Transverse colon (tissue), 4 donors: Measurements from ENCODE around the gene GABBR2. TPM values are rescaled to one million over a fixed set of nuclear protein-coding genes. Genes with fewer than 3 reads are reported as not detected.
"Not testable (repeated sequence)": the region's sequence is repeated elsewhere in the genome, so short reads cannot be mapped to it uniquely, and the experiment has no call there.

ENCODE experiments used
- DNase-seq: peaks from one replicate; pipeline ENCODE4 v3.0.0-alpha.2; 2019
- H3K27ac ChIP-seq, 4 donors: fragments of 200-600 bp; sonication (generic); 2 replicates each; pipeline ENCODE4 v1.5.1; 2016 to 2018; ENCODE audit warnings: inconsistent platforms in 4 of 4
- H3K27me3 ChIP-seq: fragments of 200-600 bp; sonication (generic); 2 replicates; pipeline ENCODE4 v1.5.1; 2017; ENCODE audit warnings: inconsistent platforms
- H3K36me3 ChIP-seq, 4 donors: fragments of 200-600 bp; sonication (generic); 2 replicates each; pipeline ENCODE4 v1.5.1; 2017 to 2019; ENCODE audit warnings: inconsistent platforms in 4 of 4
- H3K4me1 ChIP-seq, 4 donors: fragments of 200-600 bp; sonication (generic); 2 replicates each; pipeline ENCODE4 v1.5.1; 2017 to 2020; ENCODE audit warnings: inconsistent platforms in 4 of 4
- H3K4me3 ChIP-seq, 4 donors: fragments of 200-600 bp; sonication (generic); 1 replicate in 1 of 4; 2 replicates in 3 of 4; pipeline versions ENCODE4 v1.5.1 to v1.6.1; 2017 to 2019; ENCODE audit warnings: inconsistent platforms in 4 of 4
- H3K9me3 ChIP-seq, 2 donors: fragments of 200-600 bp; sonication (generic); 2 replicates each; pipeline ENCODE4 v1.5.1; 2017 to 2019; ENCODE audit warnings: inconsistent platforms in 2 of 2
- EP300 ChIP-seq: sonication (generic); formaldehyde crosslinking; IDR thresholded peaks from one replicate; pipeline ENCODE4 v1.6.1; 2017; ENCODE audit warnings: antibody characterized with exemption, low read depth
- POLR2A ChIP-seq: fragments of 450-650 bp; IDR thresholded peaks from one replicate; pipeline ENCODE4 v1.6.1; 2016; ENCODE audit warnings: antibody characterized with exemption, mild to moderate bottlenecking, moderate library complexity
- POLR2AphosphoS5 ChIP-seq, 3 donors: sonication (generic); formaldehyde crosslinking; IDR thresholded peaks; one replicate each; pipeline ENCODE4 v1.6.1; 2016; ENCODE audit warnings: antibody characterized with exemption in 3 of 3
- WGBS, 2 donors: methylation state at CpG; one replicate each; pipeline ENCODE4 v1.1.5; 2018; ENCODE audit warnings: low coverage in 1 of 2; 5-methylcytosine and 5-hydroxymethylcytosine counted together
- in situ Hi-C, 4 donors: fragments of 200-750 bp; cut with MboI; loops; one replicate each; pipeline versions ENCODE4 v1.15.0 to v1.15.1; 2017; ENCODE audit warnings: low sequenced_read_pairs in 3 of 4, low pct_ligation_motif_present in 1 of 4, low pct_unique_long_range_greater_than_20kb in 1 of 4
- intact Hi-C: fragments of 100-400 bp; cut with DNase I; formaldehyde crosslinking; loops from one replicate; pipeline ENCODE4 v1.15.1; 2023; ENCODE audit warnings: low total_unique reads
- total RNA-seq, 4 donors: library from RNA; depleted of rRNA; stranded (reverse); fragments of >200 nt; gene quantifications; one replicate each; pipeline ENCODE4 v1.1.0, GENCODE V29; 2016
- TF ChIP-seq, protein P1 (sequence below), 5 experiments: fragments of 200-600 bp in 3 of 5; fragments of 450-650 bp in 2 of 5; sonication (generic) in 3 of 5; IDR thresholded peaks; 1 replicate in 2 of 5; 2 replicates in 3 of 5; pipeline ENCODE4 v1.5.1; 2016 to 2017; ENCODE audit warnings: antibody characterized with exemption in 5 of 5, inconsistent platforms in 3 of 5, mild to moderate bottlenecking in 2 of 5, moderate library complexity in 1 of 5

The GABBR2 gene
- total RNA-seq, 4 donors from 2014 or later: not detected

DNA sequence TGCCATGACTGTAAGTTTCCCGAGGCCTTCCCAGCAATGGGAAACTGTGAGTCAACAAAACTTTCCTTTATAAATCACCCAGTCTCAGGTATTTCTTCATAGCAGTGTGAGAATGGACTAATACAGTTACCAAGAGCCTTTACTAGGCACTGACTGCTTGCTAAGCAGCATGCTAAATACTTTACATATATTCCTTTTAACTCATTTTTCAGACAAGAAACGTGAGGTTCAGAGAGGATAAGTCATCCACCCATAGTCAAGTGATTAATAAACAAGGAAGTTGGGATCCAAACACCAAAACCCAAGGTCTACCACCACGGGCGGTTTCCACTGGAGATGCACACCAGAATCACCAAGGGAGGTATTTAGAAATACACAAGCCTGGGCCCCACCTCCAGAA, 50.8 kb downstream of the GABBR2 start:
- no peaks in the 10 kb centered on the region for H3K4me1 ChIP-seq
- DNase-seq: no peak
- no peak for TF ChIP-seq POLR2AphosphoS5 (IDR thresholded peaks at IDR 0.05)
- TF ChIP-seq EP300: no peak
- TF ChIP-seq POLR2A: no peak
- TF ChIP-seq, protein P1, sequence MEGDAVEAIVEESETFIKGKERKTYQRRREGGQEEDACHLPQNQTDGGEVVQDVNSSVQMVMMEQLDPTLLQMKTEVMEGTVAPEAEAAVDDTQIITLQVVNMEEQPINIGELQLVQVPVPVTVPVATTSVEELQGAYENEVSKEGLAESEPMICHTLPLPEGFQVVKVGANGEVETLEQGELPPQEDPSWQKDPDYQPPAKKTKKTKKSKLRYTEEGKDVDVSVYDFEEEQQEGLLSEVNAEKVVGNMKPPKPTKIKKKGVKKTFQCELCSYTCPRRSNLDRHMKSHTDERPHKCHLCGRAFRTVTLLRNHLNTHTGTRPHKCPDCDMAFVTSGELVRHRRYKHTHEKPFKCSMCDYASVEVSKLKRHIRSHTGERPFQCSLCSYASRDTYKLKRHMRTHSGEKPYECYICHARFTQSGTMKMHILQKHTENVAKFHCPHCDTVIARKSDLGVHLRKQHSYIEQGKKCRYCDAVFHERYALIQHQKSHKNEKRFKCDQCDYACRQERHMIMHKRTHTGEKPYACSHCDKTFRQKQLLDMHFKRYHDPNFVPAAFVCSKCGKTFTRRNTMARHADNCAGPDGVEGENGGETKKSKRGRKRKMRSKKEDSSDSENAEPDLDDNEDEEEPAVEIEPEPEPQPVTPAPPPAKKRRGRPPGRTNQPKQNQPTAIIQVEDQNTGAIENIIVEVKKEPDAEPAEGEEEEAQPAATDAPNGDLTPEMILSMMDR (IDR thresholded peaks at IDR 0.05): no peak
- no peaks in the 10 kb centered on the region for H3K27me3 ChIP-seq
- no peak overlapping the region for H3K4me3 ChIP-seq
- no peak overlapping the region for H3K27ac ChIP-seq
- in situ Hi-C loops (no loop called here), intact Hi-C loops (no loop called here)
- no peaks in the 10 kb centered on the region for H3K9me3 ChIP-seq
- no peaks in the 10 kb centered on the region for H3K36me3 ChIP-seq
- WGBS, 2 donors: 40 to 71% methylated on average over 1 to 4 of the region's 4 CpGs

DNA sequence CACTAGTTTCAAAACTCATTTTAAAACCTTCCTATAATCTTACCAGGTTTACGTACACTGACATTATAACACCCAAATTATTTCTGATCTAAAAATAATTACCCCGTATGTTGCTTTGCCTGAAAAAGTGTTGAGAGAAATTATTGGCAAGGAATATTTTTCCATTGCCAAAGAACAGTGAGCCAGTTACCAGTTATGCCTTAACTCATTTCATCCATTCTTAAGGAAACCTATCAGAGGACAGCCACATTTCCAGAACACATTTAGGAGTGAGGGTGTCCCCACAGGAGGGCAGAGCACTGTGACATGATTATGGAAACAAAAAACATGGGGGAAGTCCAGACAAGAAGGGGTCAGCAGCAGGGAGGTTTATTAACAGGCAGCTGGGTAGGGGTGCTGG, 52.2 kb downstream of the GABBR2 start:
- intact Hi-C loops: no loop called here
- H3K27me3 ChIP-seq: no peaks in the 10 kb centered on the region
- no peak overlapping the region for H3K27ac ChIP-seq
- H3K36me3 ChIP-seq: no peaks in the 10 kb centered on the region
- in situ Hi-C loops: no loop called here
- TF ChIP-seq EP300: no peak
- no peak for TF ChIP-seq POLR2AphosphoS5 (IDR thresholded peaks at IDR 0.05)
- TF ChIP-seq, protein P1 (IDR thresholded peaks at IDR 0.05): no peak
- no peak for TF ChIP-seq POLR2A
- DNase-seq: no peak
- H3K9me3 ChIP-seq: no peaks in the 10 kb centered on the region
- H3K4me1 ChIP-seq: no peaks in the 10 kb centered on the region
- H3K4me3 ChIP-seq: no peak overlapping the region
- WGBS, 2 donors: 68 to 77% methylated on average over 2 of the region's 2 CpGs

DNA sequence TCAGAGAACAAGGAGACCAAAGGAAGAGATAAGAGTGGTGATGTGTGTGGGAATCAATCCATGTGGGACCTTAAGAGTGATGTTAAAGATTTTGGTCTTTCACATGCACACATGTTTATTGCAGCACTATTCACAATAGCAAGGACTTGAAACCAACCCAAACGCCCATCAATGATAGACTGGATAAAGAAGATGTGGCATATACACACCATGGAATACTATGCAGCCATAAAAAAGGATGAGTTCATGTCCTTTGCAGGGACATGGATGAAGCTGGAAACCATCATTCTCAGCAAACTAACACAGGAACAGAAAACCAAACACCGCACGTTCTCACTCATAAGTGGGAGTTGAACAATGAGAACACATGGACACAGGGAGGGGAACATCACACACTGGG, 53.3 kb downstream of the GABBR2 start:
- H3K9me3 ChIP-seq, DNase-seq, H3K4me1 ChIP-seq, H3K4me3 ChIP-seq, intact Hi-C loops, H3K36me3 ChIP-seq, H3K27me3 ChIP-seq, H3K27ac ChIP-seq, in situ Hi-C loops: not testable (repeated sequence)
- WGBS, 2 donors: 82% methylated on average over 3 of the region's 3 CpGs; no CpG with 5 or more reads in 1 of the 2 donors

DNA sequence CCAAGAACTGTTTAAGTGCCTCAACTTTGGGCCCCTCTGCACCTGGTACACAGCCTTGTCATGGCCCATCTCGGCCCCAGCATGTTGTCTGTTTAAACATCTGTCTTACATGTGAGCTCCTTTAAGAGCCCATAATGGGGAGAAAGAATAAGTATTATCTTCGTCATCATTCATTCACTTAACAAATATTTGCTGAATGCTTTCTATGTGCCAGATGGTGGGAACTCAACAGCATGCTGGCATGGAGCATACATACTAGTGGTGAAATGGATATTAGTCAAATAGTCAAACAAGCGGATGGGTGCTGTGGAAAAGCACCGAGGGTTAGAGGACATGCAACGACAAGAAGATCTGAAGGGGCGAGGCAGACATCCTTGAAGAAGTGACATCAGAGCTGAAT, 54.5 kb downstream of the GABBR2 start:
- Histone ChIP-seq H3K27me3 (peaks cover 2% of the 10 kb centered on the region), H3K9me3 (no peaks in the 10 kb centered on the region), H3K4me3 (no peak overlapping the region), H3K4me1 (no peaks in the 10 kb centered on the region), H3K27ac (no peak overlapping the region), H3K36me3 (no peaks in the 10 kb centered on the region)
- DNase-seq: no peak
- intact Hi-C loops (no loop called here), in situ Hi-C loops (no loop called here)
- WGBS, 2 donors: 83 to 91% methylated on average over 4 to 6 of the region's 6 CpGs
- no peak for TF ChIP-seq POLR2A
- no peak for TF ChIP-seq EP300

DNA sequence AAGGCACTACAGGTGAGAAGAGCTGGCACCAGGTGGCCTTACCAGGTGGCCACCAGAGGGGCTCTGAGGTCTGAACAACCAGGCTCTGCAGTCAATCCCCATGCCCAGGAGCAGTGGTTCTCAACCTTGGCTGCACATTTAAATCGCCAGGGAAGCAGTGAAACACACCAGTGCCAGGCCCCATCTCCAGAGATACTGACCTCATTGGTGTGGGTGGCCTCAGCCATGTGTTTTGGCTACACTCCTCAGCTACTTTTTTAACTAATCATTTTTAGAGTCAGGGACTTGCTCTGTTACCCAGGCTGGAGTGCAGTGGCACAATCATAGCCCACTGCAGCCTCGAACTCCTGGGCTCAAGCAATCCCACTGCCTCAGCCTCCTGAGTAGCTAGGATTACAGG, 56.0 kb downstream of the GABBR2 start:
- Histone ChIP-seq H3K4me1 (no peaks in the 10 kb centered on the region), H3K27ac (no peak overlapping the region), H3K4me3 (no peak overlapping the region), H3K9me3 (no peaks in the 10 kb centered on the region), H3K27me3 (peaks cover 2% of the 10 kb centered on the region), H3K36me3 (no peaks in the 10 kb centered on the region)
- intact Hi-C loops (no loop called here), in situ Hi-C loops (no loop called here)
- DNase-seq: no peak
- TF ChIP-seq EP300 (no peak), POLR2AphosphoS5 (IDR thresholded peaks at IDR 0.05) (no peak), POLR2A (no peak)
- TF ChIP-seq, protein P1 (IDR thresholded peaks at IDR 0.05): no peak
- WGBS, 2 donors: 80 to 82% methylated on average over 1 to 2 of the region's 2 CpGs
